Stimulated activated CD8-positive, alpha-beta memory T cell treated with anti-CD3 and anti-CD28 coated beads, Interleukin-7, amount 100 ng/mL, for 4 hours (primary cell): Measurements from ENCODE around the gene PNMA6E.

Source experiments
- DNase-seq, 2 donors: peaks; one replicate each; pipeline ENCODE4 v3.0.0-alpha.2; 2020; ENCODE audit warnings: low read depth in 2 of 2

Gene PNMA6E

DNA sequence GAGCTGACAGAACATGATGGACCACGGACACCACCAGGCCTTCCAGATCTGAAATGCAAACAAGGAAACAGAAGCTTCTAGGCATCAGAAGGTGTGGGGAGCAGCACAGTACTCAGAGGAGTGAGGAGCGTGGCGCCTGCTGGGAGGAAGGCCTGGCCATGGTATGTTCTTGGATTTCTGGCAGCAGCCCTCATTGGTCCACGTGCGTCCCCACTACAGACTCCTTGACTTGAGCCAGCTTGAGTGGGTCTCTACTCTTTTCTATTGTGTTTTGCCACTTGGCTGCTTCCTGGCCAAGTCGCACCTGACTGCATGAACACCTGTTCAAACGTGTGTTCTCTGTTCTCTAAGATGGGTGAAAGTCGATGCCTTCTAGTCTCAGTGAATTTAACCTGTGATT is 49.2 kb downstream of the PNMA6E start:
- no peak for DNase-seq

DNA sequence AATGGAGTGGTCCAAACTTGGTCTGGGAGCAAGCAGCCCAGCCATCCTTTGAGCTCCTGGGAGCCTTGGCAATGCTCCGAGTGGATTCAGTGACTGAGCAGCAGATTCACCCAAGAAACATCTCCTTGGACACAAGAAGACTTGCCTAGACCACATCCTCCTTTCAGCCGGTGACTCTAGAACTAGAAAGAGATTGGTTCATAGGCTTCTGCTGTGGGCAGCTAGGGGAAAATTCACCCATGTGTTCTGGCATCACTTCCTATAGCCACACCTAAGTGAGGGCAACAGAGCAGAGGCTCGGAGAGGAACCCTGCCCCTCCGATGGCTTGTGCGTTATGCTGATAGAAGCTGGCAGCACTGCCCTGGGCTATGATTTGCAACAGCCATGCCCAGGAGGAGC is 51.2 kb downstream of the PNMA6E start:
- DNase-seq: no peak

DNA sequence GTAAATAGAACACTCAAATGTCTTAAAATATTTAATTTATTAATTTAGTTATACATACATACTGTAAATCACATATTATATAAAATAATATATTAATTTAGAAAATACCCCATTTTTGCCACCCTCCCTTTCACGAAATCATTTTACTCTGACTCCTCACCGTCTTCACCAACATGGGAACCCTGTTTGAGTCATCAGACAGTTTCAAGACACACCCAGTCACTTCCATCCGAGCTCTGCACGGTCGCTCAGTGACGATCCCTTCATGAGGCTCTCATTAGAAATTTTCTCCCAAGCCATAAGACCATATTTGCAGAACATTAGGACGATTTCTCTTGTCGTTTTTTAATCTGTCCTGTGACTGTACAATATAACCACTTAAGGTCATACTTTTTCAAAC is 52.7 kb downstream of the PNMA6E start:
- DNase-seq: no peak

DNA sequence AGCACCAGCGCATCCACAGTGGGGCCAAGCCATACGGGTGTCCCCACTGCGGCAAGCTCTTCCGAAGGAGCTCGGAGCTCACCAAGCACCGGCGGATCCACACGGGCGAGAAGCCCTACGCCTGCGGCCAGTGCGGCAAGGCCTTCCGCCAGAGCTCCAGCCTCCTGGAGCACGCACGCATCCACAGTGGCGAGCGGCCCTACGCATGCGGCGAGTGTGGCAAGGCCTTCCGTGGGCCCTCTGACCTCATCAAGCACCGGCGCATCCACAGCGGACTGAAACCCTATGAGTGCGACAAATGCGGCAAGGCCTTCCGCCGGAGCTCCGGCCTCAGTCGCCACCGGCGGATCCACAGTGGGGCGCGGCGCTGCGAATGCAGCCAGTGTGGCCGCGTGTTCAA is 53.6 kb downstream of the PNMA6E start:
- no peak for DNase-seq
